HCT116 (cell line): ENCODE results near the gene DLX5. TPM values are rescaled to one million over a fixed set of nuclear protein-coding genes. Genes with fewer than 3 reads are reported as not detected.

Experiments used
- ATAC-seq: fragments of 200-7000 bp; cut with Tn5 transposase; 2 replicates; pipeline ENCODE4 v1.9.1; 2020; ENCODE audit warnings: mild to moderate bottlenecking, moderate library complexity
- BruUV-seq: library from RNA; stranded (reverse); fragments of 400-500 nt; replicated peaks from 2 replicates; lab custom pipeline; 2021; lab: Mats Ljungman, UMichigan
- CTCF ChIA-PET: fragments of 300-600 bp; sonication (Branson Sonifier 250); formaldehyde crosslinking; loops from one replicate; lab custom pipeline; 2021; ENCODE audit warnings: antibody characterized with exemption; lab: Charles Lee
- POLR2A ChIA-PET: fragments of 300-600, 350-600 bp; sonication (Branson Sonifier 250); formaldehyde crosslinking; loops from one replicate; lab custom pipeline; 2021; ENCODE audit warnings: antibody characterized with exemption; lab: Charles Lee
- RAD21 ChIA-PET, 2 experiments: fragments of 300-600 bp; sonication (Branson Sonifier 250); formaldehyde crosslinking; loops; one replicate each; lab custom pipeline; 2023; ENCODE audit warnings: low total read pairs in 2 of 2; ENCODE audit not compliant: uncharacterized antibody in 2 of 2, unreplicated experiment in 2 of 2, low non-redundant PET in 1 of 2; lab: Charles Lee
- DNase-seq: peaks from one replicate; pipeline ENCODE4 v3.0.0-alpha.2; 2010; ENCODE audit warnings: low read depth, low spot score
- H2AFZ ChIP-seq: fragments of 200-600 bp; shearing (Covaris generic), sonication (generic); 2 replicates; pipeline ENCODE4 v1.6.1; 2017; ENCODE audit warnings: low read depth, mixed run types, mixed read lengths, antibody characterized with exemption, low read length; ENCODE audit not compliant: poor library complexity, severe bottlenecking
- H3K27ac ChIP-seq: 2 replicates; pipeline ENCODE4 v1.5.1; 2012; ENCODE audit warnings: low read depth, low read length
- H3K27me3 ChIP-seq: fragments of 200-600 bp; sonication (generic); 2 replicates; pipeline ENCODE4 v1.6.1; 2016; ENCODE audit warnings: mixed run types, low read length, mixed read lengths; ENCODE audit not compliant: insufficient read depth
- H3K36me3 ChIP-seq, 2 experiments: fragments of 200-500 bp in 1 of 2; fragments of 200-600 bp in 1 of 2; sonication (Bioruptor generic) in 1 of 2; sonication (generic) in 1 of 2; 2 replicates each; pipeline versions ENCODE4 v1.5.1 to v1.6.1; 2014 to 2016; ENCODE audit warnings: low read length in 2 of 2, inconsistent platforms in 1 of 2, mixed read lengths in 1 of 2, mixed run types in 1 of 2; ENCODE audit not compliant: insufficient read depth in 2 of 2, control insufficient read depth in 1 of 2
- H3K4me1 ChIP-seq, 2 experiments: fragments of 200-600 bp in 1 of 2; sonication (generic) in 1 of 2; 2 replicates each; pipeline versions ENCODE4 v1.5.1 to v1.6.1; 2012 to 2017; ENCODE audit warnings: low read length in 2 of 2, inconsistent platforms in 1 of 2, mild to moderate bottlenecking in 1 of 2, mixed read lengths in 1 of 2, mixed run types in 1 of 2, moderate library complexity in 1 of 2; ENCODE audit not compliant: insufficient read depth in 2 of 2, control insufficient read depth in 1 of 2
- H3K4me2 ChIP-seq: fragments of 200-600 bp; sonication (generic); 2 replicates; pipeline ENCODE4 v1.6.1; 2017; ENCODE audit warnings: mixed run types, low read length, mixed read lengths
- H3K4me3 ChIP-seq, 2 experiments: fragments of 200-600 bp in 1 of 2; sonication (generic) in 1 of 2; replicated peaks in 1 of 2; 2 replicates each; pipeline ENCODE4 v1.5.1; 2011 to 2016; ENCODE audit warnings: low read length in 2 of 2, control low read depth in 1 of 2, low read depth in 1 of 2, mild to moderate bottlenecking in 1 of 2, mixed read lengths in 1 of 2, mixed run types in 1 of 2
- H3K79me2 ChIP-seq: fragments of 200-600 bp; sonication (generic); 2 replicates; pipeline ENCODE4 v1.6.1; 2017; ENCODE audit warnings: mild to moderate bottlenecking, mixed run types, low read length, moderate library complexity, mixed read lengths; ENCODE audit not compliant: insufficient read depth
- H3K9ac ChIP-seq: fragments of 200-600 bp; sonication (generic); 2 replicates; pipeline ENCODE4 v1.6.1; 2016; ENCODE audit warnings: low read length, mixed read lengths
- H3K9me2 ChIP-seq: fragments of 200-600 bp; sonication (generic), shearing (Covaris generic); 2 replicates; pipeline ENCODE4 v1.6.1; 2017; ENCODE audit warnings: mixed run types, mild to moderate bottlenecking, moderate library complexity; ENCODE audit not compliant: insufficient read depth
- H3K9me3 ChIP-seq, 2 experiments: fragments of 200-500 bp in 1 of 2; fragments of 200-600 bp in 1 of 2; sonication (Bioruptor generic) in 1 of 2; sonication (generic) in 1 of 2; 2 replicates each; pipeline ENCODE4 v1.6.1; 2014 to 2017; ENCODE audit warnings: low read length in 2 of 2, mixed read lengths in 2 of 2, inconsistent platforms in 1 of 2, low read depth in 1 of 2, mild to moderate bottlenecking in 1 of 2, mixed run types in 1 of 2, moderate library complexity in 1 of 2; ENCODE audit not compliant: control insufficient read depth in 1 of 2, insufficient read depth in 1 of 2
- H4K20me1 ChIP-seq: fragments of 200-600 bp; sonication (generic), shearing (Covaris generic); 2 replicates; pipeline ENCODE4 v1.6.1; 2017; ENCODE audit warnings: mixed run types, mild to moderate bottlenecking, moderate library complexity; ENCODE audit not compliant: insufficient read depth
- ATF3 ChIP-seq: IDR thresholded peaks from 2 replicates; pipeline ENCODE4 v1.6.1; 2012
- CEBPB ChIP-seq: IDR thresholded peaks from 2 replicates; pipeline ENCODE4 v1.6.1; 2012; ENCODE audit warnings: low read depth
- EZH2 ChIP-seq: fragments of 200-600 bp; sonication (generic); IDR thresholded peaks from 2 replicates; pipeline ENCODE4 v1.6.1; 2017; ENCODE audit warnings: antibody characterized with exemption, mixed run types
- EZH2phosphoT487 ChIP-seq: fragments of 200-600 bp; IDR thresholded peaks from 2 replicates; pipeline ENCODE4 v1.6.1; 2018; ENCODE audit warnings: antibody characterized with exemption, borderline replicate concordance
- FOSL1 ChIP-seq: IDR thresholded peaks from 2 replicates; pipeline ENCODE4 v1.6.1; 2012; ENCODE audit warnings: low read depth
- SRF ChIP-seq: IDR thresholded peaks from 2 replicates; pipeline ENCODE4 v1.6.1; 2012; ENCODE audit warnings: low read depth
- TCF7L2 ChIP-seq: IDR thresholded peaks from 2 replicates; pipeline ENCODE4 v1.7.0; 2011; ENCODE audit warnings: borderline replicate concordance, inconsistent platforms; ENCODE audit not compliant: insufficient read depth, insufficient read length; ENCODE audit errors: extremely low read depth
- ZNF274 ChIP-seq: fragments of 200-500 bp; sonication (Bioruptor generic); IDR thresholded peaks from 2 replicates; pipeline ENCODE4 v1.6.1; 2014; ENCODE audit warnings: mild to moderate bottlenecking, low read depth, low read length, inconsistent platforms
- intact Hi-C: fragments of 100-400 bp; cut with micrococcal nuclease; formaldehyde crosslinking; loops from 2 replicates; pipeline ENCODE4 v1.10.0; 2022
- total RNA-seq: library from RNA; stranded (reverse); gene quantifications from one replicate; pipeline ENCODE4 v1.2.1, GENCODE V29; 2021; ENCODE audit not compliant: unreplicated experiment
- TF ChIP-seq, protein P1 (sequence below): IDR thresholded peaks from 2 replicates; pipeline ENCODE4 v1.6.1; 2011; ENCODE audit warnings: mild to moderate bottlenecking, low read length, moderate library complexity; ENCODE audit not compliant: insufficient replicate concordance; ENCODE audit errors: extremely low read depth
- TF ChIP-seq, protein P2 (sequence below): IDR thresholded peaks from 2 replicates; pipeline ENCODE4 v1.6.1; 2012; ENCODE audit warnings: low read depth

DLX5 gene
- total RNA-seq, 1 experiment from 2014 or later, result not detected

- TF ChIP-seq ATF3 (no peak), EZH2 (no peak), ZNF274 (no peak)
- no peak within 1 kb of the TSS for H2AFZ ChIP-seq
- no peaks in the 10 kb centered on the region for H4K20me1 ChIP-seq
- H3K4me2 ChIP-seq, result no peak within 1 kb of the TSS
- no peaks in the 10 kb centered on the region for H3K9me2 ChIP-seq
- ChIA-PET POLR2A (no interaction called here), CTCF (no interaction called here), RAD21 (no interaction called here)
- no peak within 1 kb of the TSS for H3K4me3 ChIP-seq
- H3K4me1 ChIP-seq, result no peaks in the 10 kb centered on the region
- H3K27ac ChIP-seq, result no peak within 1 kb of the TSS
- H3K9ac ChIP-seq, result no peak within 1 kb of the TSS
- no peaks in the 10 kb centered on the region for H3K36me3 ChIP-seq
- no TSS peak for BruUV-seq
- H3K27me3 ChIP-seq, result peaks cover 20% of the 10 kb centered on the region
- H3K9me3 ChIP-seq, result no peaks in the 10 kb centered on the region
- ATAC-seq (no peak), DNase-seq (no peak)
- H3K79me2 ChIP-seq, result no peaks in the 10 kb centered on the region
- intact Hi-C loops, result no loop called here
These were observed 19.2 kb downstream of the DLX5 start, which contains the start of gene DLX6 for GRCh38 chr7:97005183-97006054. Gene DLX6 (plus strand): TSS chr7:97005553. CDS start chr7:97005978, 425 bp downstream.

- H2AFZ ChIP-seq, result no peak overlapping the region
- no peak overlapping the region for H3K4me2 ChIP-seq
- ATAC-seq (no peak), DNase-seq (no peak)
- ChIA-PET RAD21 (no interaction called here), POLR2A (no interaction called here), CTCF (no interaction called here)
- no peaks in the 10 kb centered on the region for H3K36me3 ChIP-seq
- H3K4me3 ChIP-seq, result no peak overlapping the region
- intact Hi-C loops, result no loop called here
- H3K9ac ChIP-seq, result no peak overlapping the region
- H3K9me3 ChIP-seq, result no peaks in the 10 kb centered on the region
- H3K79me2 ChIP-seq, result no peaks in the 10 kb centered on the region
- peaks cover 14% of the 10 kb centered on the region for H3K27me3 ChIP-seq
- no peaks in the 10 kb centered on the region for H3K4me1 ChIP-seq
- no peaks in the 10 kb centered on the region for H4K20me1 ChIP-seq
- BruUV-seq, result no TSS peak
- no peaks in the 10 kb centered on the region for H3K9me2 ChIP-seq
- H3K27ac ChIP-seq, result no peak overlapping the region
- no peak for TF ChIP-seq FOSL1
- TF ChIP-seq, protein P1, sequence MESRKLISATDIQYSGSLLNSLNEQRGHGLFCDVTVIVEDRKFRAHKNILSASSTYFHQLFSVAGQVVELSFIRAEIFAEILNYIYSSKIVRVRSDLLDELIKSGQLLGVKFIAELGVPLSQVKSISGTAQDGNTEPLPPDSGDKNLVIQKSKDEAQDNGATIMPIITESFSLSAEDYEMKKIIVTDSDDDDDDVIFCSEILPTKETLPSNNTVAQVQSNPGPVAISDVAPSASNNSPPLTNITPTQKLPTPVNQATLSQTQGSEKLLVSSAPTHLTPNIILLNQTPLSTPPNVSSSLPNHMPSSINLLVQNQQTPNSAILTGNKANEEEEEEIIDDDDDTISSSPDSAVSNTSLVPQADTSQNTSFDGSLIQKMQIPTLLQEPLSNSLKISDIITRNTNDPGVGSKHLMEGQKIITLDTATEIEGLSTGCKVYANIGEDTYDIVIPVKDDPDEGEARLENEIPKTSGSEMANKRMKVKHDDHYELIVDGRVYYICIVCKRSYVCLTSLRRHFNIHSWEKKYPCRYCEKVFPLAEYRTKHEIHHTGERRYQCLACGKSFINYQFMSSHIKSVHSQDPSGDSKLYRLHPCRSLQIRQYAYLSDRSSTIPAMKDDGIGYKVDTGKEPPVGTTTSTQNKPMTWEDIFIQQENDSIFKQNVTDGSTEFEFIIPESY, result no peak
- TF ChIP-seq, protein P2, sequence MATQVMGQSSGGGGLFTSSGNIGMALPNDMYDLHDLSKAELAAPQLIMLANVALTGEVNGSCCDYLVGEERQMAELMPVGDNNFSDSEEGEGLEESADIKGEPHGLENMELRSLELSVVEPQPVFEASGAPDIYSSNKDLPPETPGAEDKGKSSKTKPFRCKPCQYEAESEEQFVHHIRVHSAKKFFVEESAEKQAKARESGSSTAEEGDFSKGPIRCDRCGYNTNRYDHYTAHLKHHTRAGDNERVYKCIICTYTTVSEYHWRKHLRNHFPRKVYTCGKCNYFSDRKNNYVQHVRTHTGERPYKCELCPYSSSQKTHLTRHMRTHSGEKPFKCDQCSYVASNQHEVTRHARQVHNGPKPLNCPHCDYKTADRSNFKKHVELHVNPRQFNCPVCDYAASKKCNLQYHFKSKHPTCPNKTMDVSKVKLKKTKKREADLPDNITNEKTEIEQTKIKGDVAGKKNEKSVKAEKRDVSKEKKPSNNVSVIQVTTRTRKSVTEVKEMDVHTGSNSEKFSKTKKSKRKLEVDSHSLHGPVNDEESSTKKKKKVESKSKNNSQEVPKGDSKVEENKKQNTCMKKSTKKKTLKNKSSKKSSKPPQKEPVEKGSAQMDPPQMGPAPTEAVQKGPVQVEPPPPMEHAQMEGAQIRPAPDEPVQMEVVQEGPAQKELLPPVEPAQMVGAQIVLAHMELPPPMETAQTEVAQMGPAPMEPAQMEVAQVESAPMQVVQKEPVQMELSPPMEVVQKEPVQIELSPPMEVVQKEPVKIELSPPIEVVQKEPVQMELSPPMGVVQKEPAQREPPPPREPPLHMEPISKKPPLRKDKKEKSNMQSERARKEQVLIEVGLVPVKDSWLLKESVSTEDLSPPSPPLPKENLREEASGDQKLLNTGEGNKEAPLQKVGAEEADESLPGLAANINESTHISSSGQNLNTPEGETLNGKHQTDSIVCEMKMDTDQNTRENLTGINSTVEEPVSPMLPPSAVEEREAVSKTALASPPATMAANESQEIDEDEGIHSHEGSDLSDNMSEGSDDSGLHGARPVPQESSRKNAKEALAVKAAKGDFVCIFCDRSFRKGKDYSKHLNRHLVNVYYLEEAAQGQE, result no peak
- TF ChIP-seq TCF7L2, result no peak
- no peak for TF ChIP-seq EZH2phosphoT487
- no peak for TF ChIP-seq CEBPB
- no peak for TF ChIP-seq SRF
These were observed 20.1 kb downstream of the DLX5 start for GRCh38 chr7:97004247-97005182.
